Activated CD8-positive, alpha-beta memory T cell treated with anti-CD3 and anti-CD28 coated beads for 48 hours (primary cell): Measurements from ENCODE around the gene STUB1.

ENCODE experiments used
- DNase-seq, 3 experiments: peaks; one replicate each; pipeline ENCODE4 v3.0.0-alpha.2; 2020; ENCODE audit warnings: low read depth in 2 of 3, low spot score in 2 of 3

The STUB1 gene

DNA sequence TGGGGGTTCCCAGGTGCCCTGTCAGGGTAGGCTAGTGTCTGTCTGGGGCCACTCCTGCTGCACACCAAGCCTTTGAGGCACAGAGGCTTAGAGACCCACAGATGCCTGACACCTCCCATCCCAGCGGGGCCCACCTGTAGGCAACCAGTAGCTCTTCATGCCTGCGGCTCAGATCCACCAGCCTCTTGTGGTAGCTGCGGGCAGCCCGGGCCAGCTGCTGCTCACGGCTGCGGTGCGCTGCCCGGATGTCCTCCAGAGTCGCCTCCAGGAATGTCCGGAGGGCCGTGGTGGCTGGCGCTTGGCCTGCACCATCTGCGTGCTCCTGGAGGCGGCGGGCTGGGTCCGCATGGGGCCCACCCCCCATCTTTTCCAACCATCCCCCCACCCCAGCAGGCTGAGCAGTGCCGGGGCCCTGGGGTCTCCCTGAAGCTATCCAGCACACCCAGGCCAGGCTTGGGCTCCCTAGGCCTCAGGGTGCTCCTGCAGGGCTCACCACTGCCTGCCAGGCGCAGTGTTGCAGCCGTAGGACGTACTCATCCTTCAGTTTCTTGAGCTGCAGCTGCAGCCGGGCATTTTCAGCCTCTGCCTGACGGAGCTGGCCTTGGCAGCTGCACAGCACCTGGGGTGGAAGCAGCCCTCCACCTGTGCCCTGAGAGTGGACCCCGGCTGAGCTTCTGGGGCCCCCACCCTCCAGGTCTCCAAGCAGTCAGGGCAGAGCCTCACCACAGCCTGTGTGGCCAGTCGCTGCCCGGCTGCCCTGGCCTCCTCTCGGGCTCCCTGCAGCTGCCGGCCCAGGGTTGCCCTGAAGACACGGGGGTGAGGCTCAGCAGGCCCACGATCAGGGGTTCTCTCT lies 44.2 kb downstream of the STUB1 start:
- no peak for DNase-seq

DNA sequence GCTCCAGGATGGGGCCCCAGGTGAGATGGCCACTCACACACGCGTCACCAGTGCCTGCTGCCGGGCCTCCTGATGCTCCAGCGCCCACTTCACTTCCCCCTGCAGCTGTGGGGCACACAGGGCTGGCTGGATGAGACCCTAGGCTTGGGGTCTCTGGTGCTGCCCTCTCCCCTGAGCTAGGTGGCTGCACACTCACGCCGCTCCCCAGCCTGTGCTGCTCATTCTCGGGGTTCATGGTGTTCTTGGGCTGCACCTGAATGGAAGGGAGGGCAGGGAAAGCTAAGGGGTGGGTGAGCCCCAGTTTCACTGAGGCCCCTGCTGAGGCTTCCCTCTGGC lies 44.8 kb downstream of the STUB1 start:
- DNase-seq: no peak

DNA sequence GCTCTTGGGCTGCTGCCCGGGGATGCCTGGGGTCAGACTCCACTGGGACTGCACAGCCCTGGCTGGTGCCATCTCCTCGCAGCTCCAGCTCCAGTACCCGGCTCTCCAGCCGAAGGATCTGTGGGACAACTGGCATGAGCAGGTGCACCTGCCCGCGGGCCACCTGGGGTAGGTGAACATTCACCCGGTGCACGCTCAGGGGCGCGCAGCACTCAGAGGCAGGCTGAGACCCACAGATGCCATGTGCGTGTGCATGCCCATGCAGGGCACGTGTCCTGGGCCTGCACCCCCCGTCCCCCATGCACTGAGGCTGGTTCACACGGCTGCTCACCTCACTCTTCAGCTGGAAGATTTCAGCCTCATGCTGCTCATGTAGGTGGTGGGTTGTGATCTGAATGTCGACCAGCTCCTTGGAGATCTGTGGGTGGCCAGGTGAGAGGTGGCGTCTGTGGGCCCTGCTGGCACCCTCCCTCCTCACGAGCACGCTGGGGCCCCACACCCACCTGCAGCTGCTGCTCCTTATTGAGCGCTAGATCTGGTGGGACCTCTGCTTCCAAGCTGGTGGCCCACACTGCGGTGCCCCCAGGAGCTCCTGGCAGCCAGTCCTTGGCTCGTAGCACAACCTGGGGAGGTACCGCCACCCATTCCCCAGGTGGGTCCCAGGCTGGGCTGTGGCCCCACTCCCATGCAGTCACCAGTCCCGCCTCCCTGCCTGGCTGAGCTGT lies 45.4 kb downstream of the STUB1 start:
- no peak for DNase-seq

DNA sequence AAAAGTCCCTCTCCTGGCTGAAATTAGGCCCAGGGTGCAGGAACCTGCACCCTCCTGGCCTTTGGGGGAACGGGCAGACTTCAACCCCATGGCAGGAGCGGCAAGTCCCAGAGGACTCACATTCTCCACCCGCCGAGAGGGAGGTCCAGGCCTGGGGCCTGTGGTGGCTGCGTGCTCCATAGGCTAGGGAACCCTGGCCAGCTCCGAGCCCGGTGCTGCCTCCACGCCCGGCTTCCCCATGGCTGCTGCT lies 45.9 kb downstream of the STUB1 start:
- no peak for DNase-seq

DNA sequence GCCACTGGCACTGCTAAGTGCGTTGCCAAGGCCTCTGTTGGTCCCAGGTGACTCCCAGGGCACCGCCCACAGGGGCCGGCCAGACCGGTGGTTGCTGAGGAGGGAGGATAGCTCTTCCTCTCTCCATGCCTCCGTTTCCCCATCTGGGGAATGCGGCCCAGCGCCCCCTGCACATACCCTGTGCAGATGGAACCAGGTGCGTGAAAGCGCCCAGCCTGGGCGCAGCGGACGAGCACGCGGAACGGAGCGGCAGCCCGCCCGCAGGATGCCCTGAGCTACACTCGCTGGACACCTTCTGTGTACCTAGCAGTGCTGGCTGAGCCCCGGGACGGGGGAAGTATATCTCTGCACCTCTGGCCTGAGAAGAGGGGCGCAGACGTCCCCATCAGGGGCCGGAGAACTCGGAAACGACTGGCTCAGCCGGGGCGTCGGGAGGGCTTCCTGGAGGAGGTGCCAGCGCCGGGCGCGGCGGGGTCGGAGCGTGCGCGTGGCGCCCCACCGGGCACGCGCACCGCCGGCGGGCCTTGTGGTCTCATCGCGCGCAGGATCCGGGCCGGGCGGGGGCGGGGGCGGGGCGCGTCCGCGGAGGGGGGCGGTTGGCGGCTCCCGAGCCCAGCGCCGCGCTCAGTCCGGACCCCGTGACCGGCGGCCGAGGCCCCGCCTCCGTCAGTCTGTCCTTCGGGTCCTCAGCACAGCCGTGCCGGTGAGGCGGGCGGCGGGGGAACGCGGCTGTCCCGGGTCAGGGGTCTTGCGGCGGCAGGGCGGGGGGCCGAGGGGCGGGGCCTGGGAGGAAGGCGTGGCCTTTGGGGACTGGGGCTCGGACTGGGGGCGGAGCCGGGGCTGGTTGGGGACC lies 46.5 kb downstream of the STUB1 start, which contains the start of the genes CCDC78 and HAGHL:
TSS of gene CCDC78 (minus strand) at position 6 of the 853 bp plus-strand sequence. CDS start 76 bp downstream, outside the sequence.
TSS of gene HAGHL (plus strand) at position 669 of the 853 bp plus-strand sequence. CDS start 404 bp downstream, outside the sequence.
- peak in 1 of 3 experiments; percentile 59 for DNase-seq

DNA sequence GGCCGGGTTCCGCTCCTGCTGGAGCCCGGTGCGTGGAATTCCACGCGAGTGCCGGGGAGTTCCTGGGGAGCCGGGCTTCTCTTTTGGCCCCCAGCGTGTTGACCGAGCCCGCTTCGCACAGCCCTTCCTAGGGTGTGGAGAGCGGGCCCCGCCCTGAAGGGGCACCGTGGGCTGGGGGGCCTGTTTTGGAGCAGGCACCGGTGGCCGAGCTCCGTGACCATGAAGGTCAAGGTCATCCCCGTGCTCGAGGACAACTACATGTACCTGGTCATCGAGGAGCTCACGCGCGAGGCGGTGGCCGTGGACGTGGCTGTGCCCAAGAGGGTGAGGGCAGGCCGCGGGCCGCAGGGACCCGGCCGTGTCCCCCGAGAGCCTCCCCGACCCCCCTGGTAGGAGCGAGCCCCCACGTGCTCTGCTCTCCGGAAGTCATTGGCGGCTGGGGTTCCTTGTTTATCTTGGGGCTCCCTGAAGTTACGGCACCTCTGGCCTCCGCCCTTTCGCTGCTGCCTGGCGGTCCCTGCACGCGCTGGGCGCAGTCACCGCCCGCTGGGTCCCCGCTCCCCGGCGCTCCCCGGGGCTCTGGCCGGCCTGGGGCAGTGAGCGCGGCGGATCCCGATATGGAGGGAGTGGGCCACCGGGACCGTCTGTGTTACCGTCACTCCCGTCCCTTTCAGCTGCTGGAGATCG lies 47.2 kb downstream of the STUB1 start:
- DNase-seq: no peak

DNA sequence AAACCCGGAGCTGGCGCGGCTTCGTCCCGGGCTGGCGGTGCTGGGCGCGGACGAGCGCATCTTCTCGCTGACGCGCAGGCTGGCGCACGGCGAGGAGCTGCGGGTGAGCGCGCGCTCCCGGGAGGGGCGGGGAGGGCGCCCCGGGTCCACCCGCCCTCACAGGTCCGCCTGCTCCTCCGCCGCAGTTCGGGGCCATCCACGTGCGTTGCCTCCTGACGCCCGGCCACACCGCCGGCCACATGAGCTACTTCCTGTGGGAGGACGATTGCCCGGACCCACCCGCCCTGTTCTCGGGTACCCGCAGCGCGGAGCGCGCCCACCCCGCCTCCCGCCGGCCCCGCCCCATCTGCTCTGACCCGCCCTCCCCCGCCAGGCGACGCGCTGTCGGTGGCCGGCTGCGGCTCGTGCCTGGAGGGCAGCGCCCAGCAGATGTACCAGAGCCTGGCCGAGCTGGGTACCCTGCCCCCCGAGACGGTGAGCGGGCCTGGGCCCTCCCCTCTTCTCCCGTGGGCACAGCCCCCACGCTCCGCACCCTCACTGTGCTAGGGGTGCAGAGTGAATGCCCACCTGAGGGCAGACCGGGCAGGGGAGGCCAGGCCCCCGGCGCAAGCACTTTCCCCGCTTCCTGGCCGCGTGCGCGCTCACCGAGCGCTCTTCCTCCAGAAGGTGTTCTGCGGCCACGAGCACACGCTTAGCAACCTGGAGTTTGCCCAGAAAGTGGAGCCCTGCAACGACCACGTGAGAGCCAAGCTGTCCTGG lies 48.1 kb downstream of the STUB1 start:
- DNase-seq: peak in 2 of 3 experiments; percentile 46 to 55

DNA sequence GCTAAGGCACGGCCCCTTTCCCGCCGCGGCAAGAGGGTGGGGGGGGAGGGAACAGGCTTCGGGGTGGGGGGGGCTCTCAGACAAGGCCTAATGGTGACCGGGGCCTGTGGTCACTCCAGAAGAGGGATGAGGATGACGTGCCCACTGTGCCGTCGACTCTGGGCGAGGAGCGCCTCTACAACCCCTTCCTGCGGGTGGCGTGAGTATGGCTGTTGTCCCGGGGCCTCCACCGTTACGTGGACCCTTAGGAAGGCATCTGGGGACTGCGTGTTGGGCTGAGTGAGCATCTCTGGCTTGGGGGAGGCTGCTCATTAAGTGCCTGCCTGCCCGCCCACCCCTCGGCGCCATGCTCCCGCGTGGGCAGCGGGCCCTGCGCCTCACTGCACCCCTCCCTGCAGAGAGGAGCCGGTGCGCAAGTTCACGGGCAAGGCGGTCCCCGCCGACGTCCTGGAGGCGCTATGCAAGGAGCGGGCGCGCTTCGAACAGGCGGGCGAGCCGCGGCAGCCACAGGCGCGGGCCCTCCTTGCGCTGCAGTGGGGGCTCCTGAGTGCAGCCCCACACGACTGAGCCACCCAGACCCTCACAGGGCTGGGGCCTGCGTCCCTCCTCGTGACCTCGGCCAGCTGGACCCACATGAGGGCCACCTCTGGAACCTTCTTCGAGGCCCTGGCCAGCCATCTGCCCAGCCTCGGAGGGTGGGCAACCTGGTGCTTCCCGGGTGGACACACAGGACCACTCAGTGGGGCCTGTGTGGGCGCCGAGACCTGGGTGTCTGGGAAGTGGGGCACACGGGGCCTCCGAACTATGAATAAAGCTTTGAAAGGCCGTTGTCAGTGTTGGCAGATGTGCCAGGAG lies 48.9 kb downstream of the STUB1 start:
- no peak for DNase-seq

DNA sequence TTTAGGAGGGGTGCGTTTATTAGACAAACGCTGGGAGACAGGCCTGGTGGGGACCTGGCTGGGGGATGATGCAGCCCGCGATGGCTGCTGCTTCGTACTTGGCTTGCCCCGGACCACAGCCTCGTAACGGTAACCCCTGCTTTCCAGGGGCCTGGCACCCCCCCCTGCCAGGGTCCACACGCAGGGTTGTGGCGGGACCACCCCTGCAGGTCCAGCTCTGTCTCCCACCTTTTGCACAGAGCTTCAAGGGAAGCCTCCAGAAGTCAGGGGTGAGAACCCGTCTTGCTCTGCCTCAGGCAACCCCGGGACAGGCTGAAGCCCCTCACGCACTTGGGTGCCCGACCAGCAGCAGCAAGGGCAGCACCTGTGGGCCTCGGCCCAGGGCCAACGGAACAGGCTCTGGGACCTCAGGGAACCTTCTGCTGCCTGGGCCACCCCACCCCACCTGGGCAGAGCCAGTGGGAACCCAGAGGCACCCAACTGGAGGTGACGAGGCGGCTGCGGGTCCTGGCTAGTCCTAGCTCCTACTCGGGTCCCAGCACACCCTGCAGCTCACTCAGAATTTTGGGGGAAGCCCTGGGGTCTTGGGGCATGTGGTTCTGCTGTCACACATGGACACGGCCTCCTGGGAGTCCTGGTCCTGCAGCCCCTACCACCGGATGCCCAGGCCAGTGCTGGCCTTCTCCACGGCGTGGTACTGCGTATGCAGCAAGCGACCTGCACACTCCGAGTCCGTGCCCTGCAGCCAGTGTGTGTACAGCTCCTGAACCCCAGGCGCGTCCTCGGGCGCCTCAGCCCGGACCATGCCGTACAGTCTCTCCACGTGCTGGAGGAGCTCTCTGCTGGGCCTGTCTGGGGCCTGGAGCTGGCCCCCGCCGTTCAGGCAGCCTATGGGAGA lies 49.8 kb downstream of the STUB1 start:
- no peak for DNase-seq

DNA sequence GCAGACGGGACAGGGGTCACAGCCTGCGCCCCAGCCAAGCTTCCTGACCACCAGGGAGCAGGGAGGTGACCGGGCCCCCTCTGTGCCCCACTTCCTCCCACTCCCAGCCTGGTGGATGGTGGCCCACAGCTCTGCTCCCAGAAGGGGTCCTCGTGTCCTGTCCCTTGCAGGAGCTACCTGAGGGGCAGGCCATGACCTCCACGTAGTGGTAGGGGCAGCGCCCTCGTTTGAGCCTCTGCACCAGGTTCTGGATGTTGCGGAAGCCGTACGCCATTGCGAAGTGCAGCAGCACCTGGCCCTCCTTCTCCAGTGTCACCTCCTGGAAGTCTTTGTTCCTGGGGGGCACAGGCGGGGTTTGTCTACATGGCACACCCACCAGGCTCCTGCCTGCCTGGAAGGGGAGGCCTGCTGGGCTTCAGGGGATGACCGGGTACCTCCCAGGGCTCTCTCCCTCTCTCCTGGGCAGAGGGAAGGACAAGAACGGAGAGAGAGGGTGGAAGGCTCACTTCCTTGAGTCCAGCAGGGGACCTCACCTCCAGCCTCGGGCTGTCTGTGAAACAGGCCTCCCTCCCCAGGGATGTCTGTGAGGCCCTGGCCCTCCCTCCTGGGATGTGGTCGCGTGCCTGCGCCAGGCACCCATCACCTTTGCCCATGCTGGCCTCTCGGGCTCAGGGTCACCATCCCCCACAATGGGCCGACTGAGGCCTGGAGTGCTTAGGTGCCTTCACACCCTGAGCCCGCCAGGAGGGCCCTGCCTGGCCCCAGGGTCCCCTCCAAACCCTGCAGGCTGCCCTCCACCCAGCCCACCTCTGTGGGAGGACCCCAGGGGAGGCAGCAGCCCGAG lies 50.7 kb downstream of the STUB1 start:
- no peak for DNase-seq

DNA sequence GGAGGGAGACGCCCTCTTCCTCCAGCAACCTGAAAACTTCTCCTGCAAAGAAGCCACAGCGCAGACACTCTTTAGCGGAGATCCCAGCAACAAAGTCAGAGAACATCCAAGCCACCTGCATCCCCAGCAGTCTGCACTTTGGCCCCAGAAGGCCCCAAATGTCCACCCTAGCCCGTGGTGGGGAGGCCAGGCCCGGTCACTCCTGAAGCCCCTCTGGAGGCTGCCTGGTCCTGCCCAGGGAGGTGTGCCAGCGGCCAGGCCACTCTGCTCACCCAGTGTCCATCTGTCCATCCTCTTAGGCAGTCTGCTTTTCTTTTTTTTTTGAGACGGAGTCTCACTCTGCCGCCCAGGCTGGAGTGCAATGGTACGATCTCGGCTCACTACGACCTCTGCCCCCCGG lies 52.1 kb downstream of the STUB1 start:
- no peak for DNase-seq
